GM12878 (cell line): Measurements from ENCODE around the gene PHC2. TPM values are rescaled to one million over a fixed set of nuclear protein-coding genes. Genes with fewer than 3 reads are reported as not detected.

Experiments
- ATAC-seq: fragments of 200-7000 bp; cut with Tn5 transposase; 3 replicates; pipeline ENCODE4 v1.9.1; 2020; ENCODE audit warnings: mild to moderate bottlenecking, moderate library complexity
- BruUV-seq: library from RNA; stranded (reverse); fragments of 400-500 nt; replicated peaks from 2 replicates; lab custom pipeline; 2021; lab: Mats Ljungman, UMichigan
- CTCF ChIA-PET: fragments of 300-600 bp; sonication (Branson Sonifier 250); formaldehyde crosslinking; extraction: SDS; loops from one replicate; lab custom pipeline; 2021; ENCODE audit warnings: inconsistent platforms; lab: Yijun Ruan, JAX
- POLR2A ChIA-PET: fragments of 350-600 bp; formaldehyde crosslinking; extraction: SDS; loops from one replicate; lab custom pipeline; 2021; ENCODE audit warnings: inconsistent platforms; lab: Charles Lee
- RAD21 ChIA-PET: fragments of 300-600 bp; sonication (Branson Sonifier 250); formaldehyde crosslinking; loops from one replicate; lab custom pipeline; 2023; ENCODE audit warnings: antibody characterized with exemption; ENCODE audit not compliant: unreplicated experiment; lab: Charles Lee
- SMC1A ChIA-PET: fragments of 300-600 bp; sonication (Branson Sonifier 250); formaldehyde crosslinking; loops from one replicate; lab custom pipeline; 2023; ENCODE audit not compliant: unreplicated experiment, uncharacterized antibody; lab: Charles Lee
- DNase-seq: peaks from one replicate; pipeline ENCODE4 v3.0.0-alpha.2; 2011; ENCODE audit warnings: low read depth, low spot score
- FAIRE-seq: peaks from 3 replicates; lab custom pipeline; 2011; peaks lifted over from hg19 to GRCh38; lab: Jason Lieb, UNC
- H2AFZ ChIP-seq: 2 replicates; pipeline ENCODE4 v1.6.0; 2011; ENCODE audit warnings: low read depth, low read length, control low read depth; ENCODE audit not compliant: control insufficient read depth
- H3K27ac ChIP-seq: 2 replicates; pipeline ENCODE4 v1.5.1; 2011; ENCODE audit warnings: control low read depth; ENCODE audit not compliant: control insufficient read depth, insufficient read depth
- H3K27me3 ChIP-seq, 2 experiments: replicated peaks in 1 of 2; 2 replicates each; pipeline versions ENCODE4 v1.6.0 to v1.6.1; 2011; ENCODE audit warnings: low read length in 1 of 2; ENCODE audit not compliant: control insufficient read depth in 2 of 2, insufficient read depth in 2 of 2
- H3K36me3 ChIP-seq, 2 experiments: 2 replicates each; pipeline ENCODE4 v1.5.1; 2011; ENCODE audit warnings: low read length in 1 of 2; ENCODE audit not compliant: control insufficient read depth in 2 of 2, insufficient read depth in 2 of 2
- H3K4me1 ChIP-seq: 2 replicates; pipeline ENCODE4 v1.6.1; 2011; ENCODE audit warnings: mild to moderate bottlenecking, low read length, moderate library complexity, mixed read lengths; ENCODE audit not compliant: control insufficient read depth, insufficient read depth
- H3K4me2 ChIP-seq: 2 replicates; pipeline ENCODE4 v1.6.0; 2011; ENCODE audit warnings: control low read depth; ENCODE audit not compliant: control insufficient read depth, insufficient read depth
- H3K4me3 ChIP-seq: fragments of 200-600 bp; sonication (generic); 2 replicates; pipeline ENCODE4 v1.5.1; 2016
- H3K79me2 ChIP-seq: 2 replicates; pipeline ENCODE4 v1.6.0; 2011; ENCODE audit warnings: low read length; ENCODE audit not compliant: control insufficient read depth, insufficient read depth
- H3K9ac ChIP-seq: 2 replicates; pipeline ENCODE4 v1.8.0; 2011; ENCODE audit warnings: low read length, control low read depth, mixed read lengths; ENCODE audit not compliant: control insufficient read depth, insufficient read depth
- H3K9me3 ChIP-seq: replicated peaks from 3 replicates; pipeline ENCODE4 v1.5.1; 2011; ENCODE audit warnings: mild to moderate bottlenecking, low read length; ENCODE audit not compliant: control insufficient read depth, insufficient read depth
- H4K20me1 ChIP-seq: 2 replicates; pipeline ENCODE4 v1.6.0; 2011; ENCODE audit not compliant: control insufficient read depth, insufficient read depth
- MEF2B ChIP-seq: fragments of 450-650 bp; IDR thresholded peaks from 2 replicates; pipeline ENCODE4 v1.6.1; 2018; ENCODE audit warnings: mild to moderate bottlenecking, moderate library complexity; ENCODE audit not compliant: partially characterized antibody, poor library complexity, severe bottlenecking
- NR2C2 ChIP-seq: IDR thresholded peaks from 2 replicates; pipeline ENCODE4 v1.6.1; 2011; ENCODE audit warnings: borderline replicate concordance, low read depth; ENCODE audit not compliant: control insufficient read depth, insufficient read length
- RAD51 ChIP-seq: fragments of 450-650 bp; IDR thresholded peaks from 2 replicates; pipeline ENCODE4 v1.6.1; 2016; ENCODE audit warnings: moderate library complexity, mild to moderate bottlenecking, inconsistent platforms
- WGBS: methylation state at CpG from one replicate; pipeline ENCODE4 v1.1.6; 2016; ENCODE audit warnings: low lambda C conversion rate; ENCODE audit not compliant: insufficient replicate concordance, insufficient coverage; ENCODE audit errors: missing lambda C conversion rate; 5-methylcytosine and 5-hydroxymethylcytosine counted together
- in situ Hi-C: fragments of 300-500 bp; cut with MboI; formaldehyde crosslinking; loops from 9 replicates; pipeline ENCODE4 v1.14.3; 2018; ENCODE audit warnings: mixed read lengths
- intact Hi-C: fragments of 100-400 bp; cut with micrococcal nuclease; formaldehyde crosslinking; loops from one replicate; pipeline ENCODE4 v1.14.2; 2022; ENCODE audit not compliant: unreplicated experiment
- polyA plus RNA-seq, 11 experiments: library from polyadenylated mRNA; depleted of rRNA in 4 of 11; unstranded in 6 of 11; stranded (reverse) in 5 of 11; fragments of >200 nt; fragmentation: Nextera tagmentation in 4 of 11; fragmentation: Illumina TruSeq in 1 of 11; extraction: Ambion mirVana in 4 of 11; extraction: Trizol in 1 of 11; gene quantifications; 1 replicate in 1 of 11; 2 replicates in 10 of 11; pipeline versions ENCODE4 v1.2.1 to v1.2.3, GENCODE V29; 2011 to 2016; ENCODE audit warnings: inconsistent platforms in 2 of 11, missing spikeins in 2 of 11, low read depth in 1 of 11
- total RNA-seq, 4 experiments: library from RNA; depleted of rRNA in 3 of 4; stranded (reverse); fragments of >200 nt in 3 of 4; fragmentation: Illumina TruSeq in 1 of 4; extraction: Trizol in 1 of 4; gene quantifications; 2 replicates each; pipeline versions ENCODE4 v1.2.1 to v1.2.3, GENCODE V29; 2013 to 2021
- TF ChIP-seq, protein P1 (sequence below): fragments of 450-650 bp; IDR thresholded peaks from 2 replicates; pipeline ENCODE4 v1.6.1; 2017; ENCODE audit warnings: mild to moderate bottlenecking, moderate library complexity
- TF ChIP-seq, protein P2 (sequence below): IDR thresholded peaks from 2 replicates; pipeline ENCODE4 v1.6.1; 2012; ENCODE audit warnings: improper control_type of control experiment, low read depth, low read length; ENCODE audit not compliant: insufficient replicate concordance
- TF ChIP-seq, protein P3 (sequence below): IDR thresholded peaks from 2 replicates; pipeline ENCODE4 v1.6.1; 2011; ENCODE audit warnings: low read depth, low read length, improper control_type of control experiment, borderline replicate concordance

PHC2 gene
- total and polyA plus RNA-seq, 10 of the 15 experiments (the other 5 are each of a cell fraction or from before 2014, with no cell fraction given), result 2.0 to 35.9 (median 16.4) TPM

DNA sequence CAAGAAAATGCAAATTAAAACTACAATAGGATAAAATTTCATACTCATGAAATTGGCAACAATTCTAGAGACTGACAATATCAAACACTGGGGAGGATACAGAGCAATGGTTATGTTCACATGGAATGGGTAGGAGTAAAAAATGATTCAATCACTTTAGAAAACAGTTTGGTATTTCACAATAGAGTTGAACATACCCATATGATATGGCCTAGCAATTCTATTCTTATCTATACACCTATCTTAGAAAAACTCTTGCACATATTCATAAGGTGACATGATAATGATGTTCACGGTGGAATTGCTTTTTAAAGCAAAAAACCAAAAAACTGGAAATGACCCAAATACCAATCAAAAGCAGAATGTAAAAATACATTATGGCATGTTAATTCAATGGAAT is 28.7 kb downstream of the PHC2 start:
- intact Hi-C loops (no loop called here), in situ Hi-C loops (no loop called here)
- DNase-seq (no peak), FAIRE-seq (no peak), ATAC-seq (no peak)
- Histone ChIP-seq H4K20me1 (no peaks in the 10 kb centered on the region), H2AFZ (no peak overlapping the region), H3K79me2 (no peaks in the 10 kb centered on the region), H3K4me3 (no peak overlapping the region), H3K27me3 (peaks cover 0 to 2% of the 10 kb centered on the region in 2 experiments; a peak in 2 of 4 replicates), H3K4me2 (no peak overlapping the region), H3K36me3 (no peaks in the 10 kb centered on the region), H3K27ac (no peak overlapping the region), H3K9ac (no peak overlapping the region), H3K4me1 (no peaks in the 10 kb centered on the region), H3K9me3 (no peaks in the 10 kb centered on the region)
- 55% methylated on average over 1 of the region's 1 CpG for whole genome bisulfite sequencing
- ChIA-PET POLR2A (no interaction called here), CTCF (no interaction called here), RAD21 (no interaction called here), SMC1A (no interaction called here)
- BruUV-seq, result no TSS peak
- TF ChIP-seq, protein P1, sequence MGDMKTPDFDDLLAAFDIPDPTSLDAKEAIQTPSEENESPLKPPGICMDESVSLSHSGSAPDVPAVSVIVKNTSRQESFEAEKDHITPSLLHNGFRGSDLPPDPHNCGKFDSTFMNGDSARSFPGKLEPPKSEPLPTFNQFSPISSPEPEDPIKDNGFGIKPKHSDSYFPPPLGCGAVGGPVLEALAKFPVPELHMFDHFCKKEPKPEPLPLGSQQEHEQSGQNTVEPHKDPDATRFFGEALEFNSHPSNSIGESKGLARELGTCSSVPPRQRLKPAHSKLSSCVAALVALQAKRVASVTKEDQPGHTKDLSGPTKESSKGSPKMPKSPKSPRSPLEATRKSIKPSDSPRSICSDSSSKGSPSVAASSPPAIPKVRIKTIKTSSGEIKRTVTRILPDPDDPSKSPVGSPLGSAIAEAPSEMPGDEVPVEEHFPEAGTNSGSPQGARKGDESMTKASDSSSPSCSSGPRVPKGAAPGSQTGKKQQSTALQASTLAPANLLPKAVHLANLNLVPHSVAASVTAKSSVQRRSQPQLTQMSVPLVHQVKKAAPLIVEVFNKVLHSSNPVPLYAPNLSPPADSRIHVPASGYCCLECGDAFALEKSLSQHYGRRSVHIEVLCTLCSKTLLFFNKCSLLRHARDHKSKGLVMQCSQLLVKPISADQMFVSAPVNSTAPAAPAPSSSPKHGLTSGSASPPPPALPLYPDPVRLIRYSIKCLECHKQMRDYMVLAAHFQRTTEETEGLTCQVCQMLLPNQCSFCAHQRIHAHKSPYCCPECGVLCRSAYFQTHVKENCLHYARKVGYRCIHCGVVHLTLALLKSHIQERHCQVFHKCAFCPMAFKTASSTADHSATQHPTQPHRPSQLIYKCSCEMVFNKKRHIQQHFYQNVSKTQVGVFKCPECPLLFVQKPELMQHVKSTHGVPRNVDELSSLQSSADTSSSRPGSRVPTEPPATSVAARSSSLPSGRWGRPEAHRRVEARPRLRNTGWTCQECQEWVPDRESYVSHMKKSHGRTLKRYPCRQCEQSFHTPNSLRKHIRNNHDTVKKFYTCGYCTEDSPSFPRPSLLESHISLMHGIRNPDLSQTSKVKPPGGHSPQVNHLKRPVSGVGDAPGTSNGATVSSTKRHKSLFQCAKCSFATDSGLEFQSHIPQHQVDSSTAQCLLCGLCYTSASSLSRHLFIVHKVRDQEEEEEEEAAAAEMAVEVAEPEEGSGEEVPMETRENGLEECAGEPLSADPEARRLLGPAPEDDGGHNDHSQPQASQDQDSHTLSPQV, result no peak
- no peak for TF ChIP-seq NR2C2

- BruUV-seq, result no TSS peak
- RAD21 ChIA-PET, result no interaction called here
- CTCF ChIA-PET, result no interaction called here
- intact Hi-C loops (no loop called here), in situ Hi-C loops (no loop called here)
- WGBS, result 77% methylated on average over 3 of the region's 3 CpGs
- no peak overlapping the region for H3K9ac ChIP-seq
- H3K4me3 ChIP-seq, result no peak overlapping the region
- H3K27ac ChIP-seq, result no peak overlapping the region
- ATAC-seq, result no peak
- no peaks in the 10 kb centered on the region; a peak in 2 of 4 replicates for H3K27me3 ChIP-seq
- no peak overlapping the region for H3K4me2 ChIP-seq
- no peaks in the 10 kb centered on the region for H3K79me2 ChIP-seq
- 0 out of 2 replicates have a peak, but pooled peaks cover 3% of the 10 kb centered on the region for H3K4me1 ChIP-seq
- H2AFZ ChIP-seq, result no peak overlapping the region
- no peak for FAIRE-seq
- DNase-seq, result no peak
- no peaks in the 10 kb centered on the region for H3K9me3 ChIP-seq
- SMC1A ChIA-PET, result interaction anchor here (0.6 kb wide), 1 partner anchor 51 kb away, joined by 4 read pairs; no protein-coding TSS in a partner anchor
- POLR2A ChIA-PET, result no interaction called here
- H4K20me1 ChIP-seq, result no peaks in the 10 kb centered on the region
- H3K36me3 ChIP-seq, result no peaks in the 10 kb centered on the region
- TF ChIP-seq MEF2B (no peak), RAD51 (no peak)
- TF ChIP-seq, protein P2, sequence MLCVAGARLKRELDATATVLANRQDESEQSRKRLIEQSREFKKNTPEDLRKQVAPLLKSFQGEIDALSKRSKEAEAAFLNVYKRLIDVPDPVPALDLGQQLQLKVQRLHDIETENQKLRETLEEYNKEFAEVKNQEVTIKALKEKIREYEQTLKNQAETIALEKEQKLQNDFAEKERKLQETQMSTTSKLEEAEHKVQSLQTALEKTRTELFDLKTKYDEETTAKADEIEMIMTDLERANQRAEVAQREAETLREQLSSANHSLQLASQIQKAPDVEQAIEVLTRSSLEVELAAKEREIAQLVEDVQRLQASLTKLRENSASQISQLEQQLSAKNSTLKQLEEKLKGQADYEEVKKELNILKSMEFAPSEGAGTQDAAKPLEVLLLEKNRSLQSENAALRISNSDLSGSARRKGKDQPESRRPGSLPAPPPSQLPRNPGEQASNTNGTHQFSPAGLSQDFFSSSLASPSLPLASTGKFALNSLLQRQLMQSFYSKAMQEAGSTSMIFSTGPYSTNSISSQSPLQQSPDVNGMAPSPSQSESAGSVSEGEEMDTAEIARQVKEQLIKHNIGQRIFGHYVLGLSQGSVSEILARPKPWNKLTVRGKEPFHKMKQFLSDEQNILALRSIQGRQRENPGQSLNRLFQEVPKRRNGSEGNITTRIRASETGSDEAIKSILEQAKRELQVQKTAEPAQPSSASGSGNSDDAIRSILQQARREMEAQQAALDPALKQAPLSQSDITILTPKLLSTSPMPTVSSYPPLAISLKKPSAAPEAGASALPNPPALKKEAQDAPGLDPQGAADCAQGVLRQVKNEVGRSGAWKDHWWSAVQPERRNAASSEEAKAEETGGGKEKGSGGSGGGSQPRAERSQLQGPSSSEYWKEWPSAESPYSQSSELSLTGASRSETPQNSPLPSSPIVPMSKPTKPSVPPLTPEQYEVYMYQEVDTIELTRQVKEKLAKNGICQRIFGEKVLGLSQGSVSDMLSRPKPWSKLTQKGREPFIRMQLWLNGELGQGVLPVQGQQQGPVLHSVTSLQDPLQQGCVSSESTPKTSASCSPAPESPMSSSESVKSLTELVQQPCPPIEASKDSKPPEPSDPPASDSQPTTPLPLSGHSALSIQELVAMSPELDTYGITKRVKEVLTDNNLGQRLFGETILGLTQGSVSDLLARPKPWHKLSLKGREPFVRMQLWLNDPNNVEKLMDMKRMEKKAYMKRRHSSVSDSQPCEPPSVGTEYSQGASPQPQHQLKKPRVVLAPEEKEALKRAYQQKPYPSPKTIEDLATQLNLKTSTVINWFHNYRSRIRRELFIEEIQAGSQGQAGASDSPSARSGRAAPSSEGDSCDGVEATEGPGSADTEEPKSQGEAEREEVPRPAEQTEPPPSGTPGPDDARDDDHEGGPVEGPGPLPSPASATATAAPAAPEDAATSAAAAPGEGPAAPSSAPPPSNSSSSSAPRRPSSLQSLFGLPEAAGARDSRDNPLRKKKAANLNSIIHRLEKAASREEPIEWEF, result no peak
- TF ChIP-seq, protein P3, sequence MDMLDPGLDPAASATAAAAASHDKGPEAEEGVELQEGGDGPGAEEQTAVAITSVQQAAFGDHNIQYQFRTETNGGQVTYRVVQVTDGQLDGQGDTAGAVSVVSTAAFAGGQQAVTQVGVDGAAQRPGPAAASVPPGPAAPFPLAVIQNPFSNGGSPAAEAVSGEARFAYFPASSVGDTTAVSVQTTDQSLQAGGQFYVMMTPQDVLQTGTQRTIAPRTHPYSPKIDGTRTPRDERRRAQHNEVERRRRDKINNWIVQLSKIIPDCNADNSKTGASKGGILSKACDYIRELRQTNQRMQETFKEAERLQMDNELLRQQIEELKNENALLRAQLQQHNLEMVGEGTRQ, result no peak
These were observed 29.4 kb downstream of the PHC2 start for GRCh38 chr1:33401471-33401870.
